Lower leg skin (tissue), 3 donors: ENCODE results near the gene ARHGEF1.

Experiments
- POLR2A ChIP-seq, 2 donors: fragments of 450-650 bp; IDR thresholded peaks; one replicate each; pipeline ENCODE4 v1.6.1; 2016 to 2017; ENCODE audit warnings: antibody characterized with exemption in 2 of 2, mild to moderate bottlenecking in 1 of 2, moderate library complexity in 1 of 2
- TF ChIP-seq, protein P1 (sequence below), 3 donors: fragments of 450-650 bp; IDR thresholded peaks; one replicate each; pipeline ENCODE4 v1.5.1; 2016; ENCODE audit warnings: antibody characterized with exemption in 3 of 3, mild to moderate bottlenecking in 3 of 3, moderate library complexity in 2 of 3

- no peak for TF ChIP-seq POLR2A (IDR thresholded peaks at IDR 0.05)
- TF ChIP-seq, protein P1, sequence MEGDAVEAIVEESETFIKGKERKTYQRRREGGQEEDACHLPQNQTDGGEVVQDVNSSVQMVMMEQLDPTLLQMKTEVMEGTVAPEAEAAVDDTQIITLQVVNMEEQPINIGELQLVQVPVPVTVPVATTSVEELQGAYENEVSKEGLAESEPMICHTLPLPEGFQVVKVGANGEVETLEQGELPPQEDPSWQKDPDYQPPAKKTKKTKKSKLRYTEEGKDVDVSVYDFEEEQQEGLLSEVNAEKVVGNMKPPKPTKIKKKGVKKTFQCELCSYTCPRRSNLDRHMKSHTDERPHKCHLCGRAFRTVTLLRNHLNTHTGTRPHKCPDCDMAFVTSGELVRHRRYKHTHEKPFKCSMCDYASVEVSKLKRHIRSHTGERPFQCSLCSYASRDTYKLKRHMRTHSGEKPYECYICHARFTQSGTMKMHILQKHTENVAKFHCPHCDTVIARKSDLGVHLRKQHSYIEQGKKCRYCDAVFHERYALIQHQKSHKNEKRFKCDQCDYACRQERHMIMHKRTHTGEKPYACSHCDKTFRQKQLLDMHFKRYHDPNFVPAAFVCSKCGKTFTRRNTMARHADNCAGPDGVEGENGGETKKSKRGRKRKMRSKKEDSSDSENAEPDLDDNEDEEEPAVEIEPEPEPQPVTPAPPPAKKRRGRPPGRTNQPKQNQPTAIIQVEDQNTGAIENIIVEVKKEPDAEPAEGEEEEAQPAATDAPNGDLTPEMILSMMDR (IDR thresholded peaks at IDR 0.05), result no peak
Measured at GRCh38 chr19:41861846-41862245, 21.1 kb upstream of the ARHGEF1 start.
